Breast epithelium (tissue), 4 donors: Measurements from ENCODE around the gene TMEM229B. TPM values are rescaled to one million over a fixed set of nuclear protein-coding genes. Genes with fewer than 3 reads are reported as not detected.

Experiments used
- DNase-seq, 2 donors: peaks; one replicate each; pipeline ENCODE4 v3.0.0-alpha.2; 2019; ENCODE audit warnings: low spot score in 2 of 2
- H3K27ac ChIP-seq, 2 donors: fragments of 200-600 bp; sonication (generic) in 1 of 2; one replicate each; pipeline ENCODE4 v1.5.1; 2016 to 2019; ENCODE audit warnings: mild to moderate bottlenecking in 1 of 2
- H3K27me3 ChIP-seq, 2 donors: fragments of 200-600 bp; sonication (generic) in 1 of 2; one replicate each; pipeline versions ENCODE4 v1.5.1 to v1.6.0; 2017 to 2019; ENCODE audit warnings: control low read depth in 1 of 2, mild to moderate bottlenecking in 1 of 2
- H3K36me3 ChIP-seq: fragments of 200-600 bp; one replicate; pipeline ENCODE4 v1.5.1; 2019
- H3K4me1 ChIP-seq, 2 donors: fragments of 200-600 bp; sonication (generic); one replicate each; pipeline ENCODE4 v1.5.1; 2016 to 2019; ENCODE audit warnings: control low read depth in 1 of 2
- H3K4me3 ChIP-seq, 3 donors: fragments of 200-600 bp; sonication (generic); 1 replicate in 2 of 3; 2 replicates in 1 of 3; pipeline ENCODE4 v1.5.1; 2016 to 2019; ENCODE audit warnings: mild to moderate bottlenecking in 3 of 3, moderate library complexity in 2 of 3
- H3K9me3 ChIP-seq, 2 donors: fragments of 200-600 bp; sonication (generic) in 1 of 2; one replicate each; pipeline ENCODE4 v1.5.1; 2016 to 2019; ENCODE audit warnings: control low read depth in 1 of 2
- POLR2A ChIP-seq: fragments of 450-650 bp; IDR thresholded peaks from one replicate; pipeline ENCODE4 v1.6.1; 2016; ENCODE audit warnings: antibody characterized with exemption, mild to moderate bottlenecking, moderate library complexity
- POLR2AphosphoS5 ChIP-seq, 3 donors: sonication (generic); formaldehyde crosslinking; IDR thresholded peaks; one replicate each; pipeline ENCODE4 v1.6.1; 2017; ENCODE audit warnings: antibody characterized with exemption in 3 of 3
- intact Hi-C: fragments of 100-400 bp; cut with DNase I; formaldehyde crosslinking; loops from one replicate; pipeline ENCODE4 v1.15.1; 2023; ENCODE audit warnings: low total_unique reads
- total RNA-seq, 3 donors: library from RNA; depleted of rRNA; stranded (reverse); fragments of >200 nt; gene quantifications; one replicate each; pipeline ENCODE4 v1.1.0, GENCODE V29; 2016
- TF ChIP-seq, protein P1 (sequence below), 3 donors: fragments of 450-650 bp; IDR thresholded peaks; one replicate each; pipeline ENCODE4 v1.5.1; 2016 to 2017; ENCODE audit warnings: antibody characterized with exemption in 3 of 3, mild to moderate bottlenecking in 3 of 3, moderate library complexity in 3 of 3

The TMEM229B gene
- total RNA-seq, 3 donors from 2014 or later: 0.64 to 10.2 (median 6.0) TPM

DNA sequence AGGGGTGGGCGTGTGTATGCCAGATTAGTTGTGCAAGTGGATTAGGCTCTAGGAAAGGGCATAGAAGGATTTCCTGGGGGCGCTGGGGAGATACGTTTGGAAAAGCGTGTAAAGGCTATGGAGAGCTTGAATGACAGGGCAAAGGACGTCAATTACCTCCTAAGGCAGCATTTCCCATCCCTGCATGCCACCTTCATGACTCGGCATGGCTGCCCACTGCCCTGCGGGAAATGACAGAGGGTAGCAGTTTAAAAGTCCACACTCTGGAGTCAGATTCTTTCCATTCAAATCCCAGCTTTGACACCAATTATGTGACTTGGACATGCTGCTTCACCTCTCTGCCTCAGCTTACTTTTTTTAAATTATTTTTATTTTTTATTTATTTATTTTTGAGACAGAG, 14.8 kb upstream of the TMEM229B start:
- no peak overlapping the region for H3K27ac ChIP-seq
- no peaks in the 10 kb centered on the region for H3K27me3 ChIP-seq
- no peaks in the 10 kb centered on the region for H3K4me1 ChIP-seq
- intact Hi-C loops: no loop called here
- H3K36me3 ChIP-seq: no peaks in the 10 kb centered on the region
- H3K9me3 ChIP-seq: no peaks in the 10 kb centered on the region
- H3K4me3 ChIP-seq: no peak overlapping the region
- DNase-seq: no peak
- TF ChIP-seq, protein P1, sequence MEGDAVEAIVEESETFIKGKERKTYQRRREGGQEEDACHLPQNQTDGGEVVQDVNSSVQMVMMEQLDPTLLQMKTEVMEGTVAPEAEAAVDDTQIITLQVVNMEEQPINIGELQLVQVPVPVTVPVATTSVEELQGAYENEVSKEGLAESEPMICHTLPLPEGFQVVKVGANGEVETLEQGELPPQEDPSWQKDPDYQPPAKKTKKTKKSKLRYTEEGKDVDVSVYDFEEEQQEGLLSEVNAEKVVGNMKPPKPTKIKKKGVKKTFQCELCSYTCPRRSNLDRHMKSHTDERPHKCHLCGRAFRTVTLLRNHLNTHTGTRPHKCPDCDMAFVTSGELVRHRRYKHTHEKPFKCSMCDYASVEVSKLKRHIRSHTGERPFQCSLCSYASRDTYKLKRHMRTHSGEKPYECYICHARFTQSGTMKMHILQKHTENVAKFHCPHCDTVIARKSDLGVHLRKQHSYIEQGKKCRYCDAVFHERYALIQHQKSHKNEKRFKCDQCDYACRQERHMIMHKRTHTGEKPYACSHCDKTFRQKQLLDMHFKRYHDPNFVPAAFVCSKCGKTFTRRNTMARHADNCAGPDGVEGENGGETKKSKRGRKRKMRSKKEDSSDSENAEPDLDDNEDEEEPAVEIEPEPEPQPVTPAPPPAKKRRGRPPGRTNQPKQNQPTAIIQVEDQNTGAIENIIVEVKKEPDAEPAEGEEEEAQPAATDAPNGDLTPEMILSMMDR (IDR thresholded peaks at IDR 0.05): no peak
- TF ChIP-seq POLR2A (no peak), POLR2AphosphoS5 (IDR thresholded peaks at IDR 0.05) (no peak)

DNA sequence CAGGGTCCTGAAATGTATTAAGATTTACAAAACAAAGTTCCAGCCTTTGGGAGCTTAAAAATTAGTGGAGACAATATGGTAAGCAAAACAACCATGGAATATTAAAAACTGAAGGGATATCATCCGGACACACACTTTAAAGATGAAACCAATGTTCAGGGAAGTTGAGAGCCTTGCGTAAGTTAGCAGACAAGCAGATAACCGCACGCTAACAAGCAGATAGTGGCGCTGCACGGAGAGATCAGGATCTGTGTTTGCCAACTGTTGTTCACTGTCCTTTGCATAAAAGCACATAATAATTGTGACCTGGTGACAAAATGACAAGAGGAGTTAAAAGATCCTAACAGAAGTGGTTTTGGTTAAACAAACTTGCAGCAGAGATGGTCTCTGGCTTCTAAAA, 14.3 kb upstream of the TMEM229B start:
- Histone ChIP-seq H3K36me3 (no peaks in the 10 kb centered on the region), H3K27me3 (no peaks in the 10 kb centered on the region), H3K4me1 (no peaks in the 10 kb centered on the region), H3K4me3 (no peak overlapping the region), H3K9me3 (no peaks in the 10 kb centered on the region), H3K27ac (no peak overlapping the region)
- intact Hi-C loops: no loop called here
- DNase-seq: no peak
- no peak for TF ChIP-seq POLR2AphosphoS5 (IDR thresholded peaks at IDR 0.05)
- TF ChIP-seq, protein P1 (IDR thresholded peaks at IDR 0.05): no peak
- no peak for TF ChIP-seq POLR2A

DNA sequence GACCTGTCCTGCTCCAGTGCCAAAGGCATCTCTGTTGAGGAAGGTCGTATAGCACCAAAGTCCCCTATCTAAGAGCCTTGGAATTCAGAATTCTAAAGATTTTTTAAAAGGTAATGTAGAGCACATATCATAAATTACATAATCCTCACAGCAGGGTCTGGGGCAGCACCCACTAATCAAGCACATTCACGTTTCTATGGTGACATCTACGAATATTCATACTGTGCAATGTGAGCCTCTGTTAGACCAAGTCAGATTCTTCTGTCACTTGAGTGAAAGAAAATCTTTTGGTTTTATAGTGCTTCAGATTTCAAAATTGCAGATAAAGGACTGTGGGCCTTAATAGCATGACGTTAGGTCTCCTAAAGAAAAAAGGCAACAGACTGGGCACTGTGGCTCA, 13.1 kb upstream of the TMEM229B start:
- DNase-seq: no peak
- H3K9me3 ChIP-seq: no peaks in the 10 kb centered on the region
- no peaks in the 10 kb centered on the region for H3K27me3 ChIP-seq
- H3K4me3 ChIP-seq: no peak overlapping the region
- no peaks in the 10 kb centered on the region for H3K4me1 ChIP-seq
- no peaks in the 10 kb centered on the region for H3K36me3 ChIP-seq
- TF ChIP-seq POLR2AphosphoS5 (IDR thresholded peaks at IDR 0.05) (no peak), POLR2A (no peak)
- TF ChIP-seq, protein P1 (IDR thresholded peaks at IDR 0.05): no peak
- intact Hi-C loops: no loop called here
- no peak overlapping the region for H3K27ac ChIP-seq

DNA sequence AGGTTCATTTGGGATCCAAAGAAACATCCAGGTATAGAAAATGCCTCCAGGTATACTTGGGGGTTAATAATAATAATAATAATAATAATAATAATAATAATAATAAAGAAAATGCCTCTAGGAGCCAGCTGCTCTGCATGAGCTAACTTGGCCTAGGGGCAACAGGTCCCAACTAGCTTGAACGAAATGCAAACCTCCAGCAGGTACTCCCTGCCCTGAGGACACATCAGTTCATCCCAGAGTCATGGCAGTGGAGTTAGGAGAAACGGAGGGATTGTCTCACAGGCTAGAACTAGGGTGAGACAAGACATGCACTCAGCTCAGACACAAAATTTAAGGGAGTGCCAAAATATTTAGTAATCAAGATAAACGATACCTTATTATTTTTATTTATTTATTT, 12.5 kb upstream of the TMEM229B start:
- no peak overlapping the region for H3K27ac ChIP-seq
- H3K4me1 ChIP-seq: no peaks in the 10 kb centered on the region
- TF ChIP-seq, protein P1 (IDR thresholded peaks at IDR 0.05): no peak
- no peak for TF ChIP-seq POLR2A
- no peak for TF ChIP-seq POLR2AphosphoS5 (IDR thresholded peaks at IDR 0.05)
- intact Hi-C loops: no loop called here
- H3K27me3 ChIP-seq: no peaks in the 10 kb centered on the region
- no peaks in the 10 kb centered on the region for H3K36me3 ChIP-seq
- no peak overlapping the region for H3K4me3 ChIP-seq
- no peaks in the 10 kb centered on the region for H3K9me3 ChIP-seq
- DNase-seq: no peak

DNA sequence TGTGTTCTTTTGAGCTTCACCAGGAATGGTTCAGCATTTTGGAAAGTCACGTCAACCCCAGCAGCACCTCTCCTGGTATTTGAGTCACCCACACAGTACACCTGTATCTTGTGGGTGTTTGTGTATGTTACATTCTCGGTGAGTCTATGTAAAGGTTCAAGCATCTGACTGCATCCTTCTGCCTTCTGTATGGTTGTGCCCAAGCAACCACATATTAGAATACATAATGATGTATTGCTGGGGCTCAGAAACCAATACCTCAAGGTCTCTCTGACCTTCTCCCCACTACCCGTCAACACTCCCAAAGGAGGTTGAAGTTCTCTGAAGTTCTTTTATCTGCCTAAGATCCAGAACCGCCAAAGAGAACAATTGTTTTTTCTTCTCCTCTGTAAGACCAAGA, 9.2 kb upstream of the TMEM229B start:
- TF ChIP-seq POLR2A (no peak), POLR2AphosphoS5 (IDR thresholded peaks at IDR 0.05) (no peak)
- TF ChIP-seq, protein P1 (IDR thresholded peaks at IDR 0.05): no peak
- Histone ChIP-seq H3K9me3 (peaks cover 0 to 13% of the 10 kb centered on the region in 2 donors), H3K36me3 (no peaks in the 10 kb centered on the region), H3K4me1 (no peaks in the 10 kb centered on the region), H3K4me3 (no peak overlapping the region), H3K27me3 (no peaks in the 10 kb centered on the region), H3K27ac (no peak overlapping the region)
- DNase-seq: no peak
- intact Hi-C loops: no loop called here
